Dedifferentiated amniotic fluid mesenchymal stem cell (primary cell): ENCODE results near the gene TOP3B.
"Not testable (repeated sequence)": the region's sequence is repeated elsewhere in the genome, so short reads cannot be mapped to it uniquely, and the experiment has no call there.

Source experiments
- DNase-seq: peaks from one replicate; pipeline ENCODE4 v3.0.0-alpha.2; 2016; ENCODE audit errors: extremely low spot score

TOP3B gene

DNA sequence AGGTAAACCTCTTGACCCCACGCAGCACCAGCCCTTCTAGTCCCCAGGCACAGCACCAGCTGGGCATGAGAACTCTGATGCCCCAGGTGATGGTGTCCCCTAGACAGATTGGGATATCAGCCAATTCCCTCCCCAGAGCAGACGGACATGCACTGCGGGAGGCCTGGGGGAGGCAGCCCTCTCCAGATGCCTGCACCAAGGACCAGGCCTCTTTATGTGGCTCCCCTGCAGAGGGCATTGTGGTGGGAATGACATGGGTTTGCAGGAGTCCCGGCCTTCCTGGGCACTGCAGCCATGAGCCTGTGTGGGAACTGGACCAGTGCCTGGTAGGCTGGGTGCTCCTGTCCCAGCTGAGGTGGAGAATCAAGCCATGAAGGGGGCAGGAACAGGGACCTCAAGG is 55.9 kb downstream of the TOP3B start:
- DNase-seq, result no peak

GRCh38 chr22:21923163-21923561 is 59.4 kb downstream of the TOP3B start:
- DNase-seq, result no peak

DNA sequence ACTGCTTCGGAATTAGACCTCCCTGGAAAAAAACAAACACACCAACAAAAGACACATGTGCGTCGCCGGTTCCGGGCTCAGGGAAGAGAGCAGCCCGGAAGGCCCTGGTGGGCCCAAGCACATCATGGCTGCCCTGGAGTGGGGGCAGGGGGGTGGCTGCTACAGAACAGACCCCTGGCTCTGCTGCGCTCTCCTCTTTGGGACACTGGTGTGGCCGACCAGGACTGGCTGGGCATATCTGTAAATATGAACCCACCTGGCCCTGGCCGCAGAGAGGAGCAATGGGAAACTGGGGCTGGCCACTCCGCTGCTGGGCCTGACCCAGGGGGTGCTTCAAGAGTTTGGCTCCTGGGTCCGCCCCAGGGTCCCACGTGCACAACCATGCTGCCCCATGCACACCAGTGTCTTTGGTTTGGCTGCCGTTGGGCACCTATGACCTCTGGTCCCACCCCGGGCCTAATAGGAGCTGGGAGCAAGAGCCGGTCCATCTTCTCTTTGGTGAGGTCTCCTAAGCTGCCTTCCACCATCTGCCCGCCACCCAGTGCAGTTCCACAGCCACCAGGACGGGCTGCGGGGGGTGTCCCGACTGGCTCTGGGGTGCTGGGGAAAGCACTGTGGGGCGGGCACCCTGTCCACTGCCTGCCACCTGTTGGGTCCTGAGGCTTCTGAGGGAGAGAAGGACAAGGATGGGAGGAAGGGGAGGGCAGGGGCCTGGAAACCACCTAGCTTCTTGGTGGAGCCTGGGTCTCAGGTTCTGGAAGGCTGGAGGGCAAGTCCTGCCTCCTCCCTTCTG is 60.0 kb downstream of the TOP3B start:
- no peak for DNase-seq

GRCh38 chr22:21921729-21922128 is 60.9 kb downstream of the TOP3B start:
- no peak for DNase-seq

DNA sequence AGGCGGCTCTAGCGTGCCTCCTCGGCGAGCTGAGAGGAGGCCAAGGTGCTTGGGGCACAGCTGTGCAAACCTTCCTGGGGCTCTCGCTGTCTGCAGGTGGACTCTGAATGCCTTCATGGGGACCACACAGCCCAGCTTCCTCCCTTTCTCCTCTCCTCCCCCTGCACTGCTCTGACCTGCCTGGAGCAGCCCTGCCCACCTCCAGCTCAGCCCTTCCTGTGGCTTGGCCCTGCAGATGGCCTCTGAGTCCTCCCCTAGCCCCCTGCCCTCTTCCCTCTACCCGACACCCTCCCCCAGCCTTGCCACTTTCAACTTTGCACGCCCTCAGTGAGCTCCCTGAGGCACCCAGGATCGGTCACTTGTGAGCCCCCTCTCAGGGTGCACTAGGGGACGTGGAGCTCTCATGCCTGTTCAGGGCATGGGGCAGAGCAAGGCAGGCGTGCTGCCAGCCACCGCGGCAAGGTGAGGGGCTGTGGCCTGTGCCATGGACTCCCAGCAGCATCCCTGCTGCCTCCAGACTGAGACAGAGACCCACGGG is 61.3 kb downstream of the TOP3B start:
- DNase-seq, result no peak

- DNase-seq, result no peak
These were observed 62.0 kb downstream of the TOP3B start for GRCh38 chr22:21920341-21921183.

DNA sequence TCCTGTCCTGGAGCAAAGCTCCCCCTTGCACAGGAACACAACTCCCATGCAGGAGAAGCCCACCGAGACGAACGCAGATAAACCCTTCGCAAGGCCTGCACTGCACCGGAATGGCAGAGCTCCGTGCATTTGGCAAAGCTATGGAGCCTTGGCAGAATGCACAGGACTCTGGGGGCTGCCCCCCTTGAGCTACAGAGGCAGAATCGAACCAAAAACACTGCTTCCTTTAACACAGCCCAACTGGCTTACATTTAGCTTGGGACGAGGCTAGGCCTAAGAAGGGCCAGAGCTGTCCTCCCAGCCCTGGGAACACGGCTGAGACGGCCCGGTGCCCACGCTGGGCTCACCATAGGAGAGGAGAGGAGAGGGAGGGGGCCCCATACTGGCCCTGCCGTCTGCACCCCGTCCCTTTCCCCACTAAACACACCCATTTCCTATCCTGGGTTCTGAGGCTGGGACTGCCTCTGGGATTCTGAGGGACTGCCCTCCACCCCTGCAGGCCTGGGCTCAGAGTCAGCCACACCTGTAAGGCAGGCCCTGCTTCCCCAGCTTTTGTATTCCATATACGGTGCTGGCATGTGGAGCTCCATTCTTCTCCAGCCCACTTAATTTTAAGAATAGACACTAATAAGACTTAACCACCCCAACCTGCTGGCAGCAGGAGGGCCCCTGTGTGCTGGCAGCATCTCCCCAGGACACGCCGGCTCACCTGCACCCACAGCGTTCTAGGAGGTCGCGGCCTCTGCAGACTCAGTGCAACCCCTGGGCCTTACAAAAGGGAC is 62.9 kb downstream of the TOP3B start:
- DNase-seq, result no peak

DNA sequence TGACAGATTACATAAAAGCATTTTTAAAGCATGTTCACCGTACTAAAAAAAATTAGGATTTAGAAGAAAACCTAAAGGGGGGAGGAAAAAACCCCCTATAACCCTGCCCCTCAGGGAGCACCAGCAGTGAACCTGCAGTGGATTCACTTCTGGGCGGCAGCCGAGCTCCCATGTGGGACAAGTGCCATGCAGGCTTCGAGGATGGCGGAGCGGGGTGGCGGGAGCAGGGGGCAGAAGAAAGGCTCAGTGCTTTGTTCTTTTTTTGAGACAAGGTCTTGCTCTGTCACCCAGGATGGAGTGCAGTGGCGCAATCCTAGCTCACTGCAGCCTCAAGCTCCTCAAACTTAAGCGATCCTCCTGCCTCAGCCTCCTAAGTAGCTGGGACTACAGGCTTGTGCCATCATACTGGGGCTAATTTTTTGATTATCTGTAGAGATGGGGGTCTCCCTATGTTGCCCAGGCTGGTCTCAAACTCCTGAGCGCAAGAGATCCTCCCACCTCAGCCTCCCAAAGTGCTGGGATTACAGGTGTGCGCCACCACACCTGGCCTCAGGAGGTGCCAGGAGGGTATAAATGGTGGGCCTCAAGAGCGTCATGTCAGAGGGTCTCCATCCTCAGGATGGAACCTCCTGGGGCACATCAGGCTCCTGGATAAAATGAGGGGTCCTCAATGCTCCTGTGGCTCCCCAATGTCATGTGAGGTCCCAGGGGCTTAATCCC is 64.0 kb downstream of the TOP3B start:
- DNase-seq, result no peak

DNA sequence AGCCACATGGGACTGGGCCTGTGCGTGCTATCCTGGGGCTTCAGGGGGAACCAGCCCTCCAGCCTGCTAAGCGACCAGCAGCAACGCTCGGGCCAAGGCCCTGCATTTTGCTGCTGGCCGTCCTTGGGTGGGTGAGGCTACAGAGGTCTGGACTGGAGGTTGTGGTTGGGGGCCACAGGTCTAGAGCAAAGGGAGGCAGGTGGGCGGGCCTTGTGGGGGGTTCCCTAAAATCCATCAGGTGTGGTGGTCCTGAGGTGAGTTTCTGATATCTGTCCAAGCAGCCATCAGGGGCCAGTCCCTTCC is 64.7 kb downstream of the TOP3B start:
- DNase-seq, result no peak

DNA sequence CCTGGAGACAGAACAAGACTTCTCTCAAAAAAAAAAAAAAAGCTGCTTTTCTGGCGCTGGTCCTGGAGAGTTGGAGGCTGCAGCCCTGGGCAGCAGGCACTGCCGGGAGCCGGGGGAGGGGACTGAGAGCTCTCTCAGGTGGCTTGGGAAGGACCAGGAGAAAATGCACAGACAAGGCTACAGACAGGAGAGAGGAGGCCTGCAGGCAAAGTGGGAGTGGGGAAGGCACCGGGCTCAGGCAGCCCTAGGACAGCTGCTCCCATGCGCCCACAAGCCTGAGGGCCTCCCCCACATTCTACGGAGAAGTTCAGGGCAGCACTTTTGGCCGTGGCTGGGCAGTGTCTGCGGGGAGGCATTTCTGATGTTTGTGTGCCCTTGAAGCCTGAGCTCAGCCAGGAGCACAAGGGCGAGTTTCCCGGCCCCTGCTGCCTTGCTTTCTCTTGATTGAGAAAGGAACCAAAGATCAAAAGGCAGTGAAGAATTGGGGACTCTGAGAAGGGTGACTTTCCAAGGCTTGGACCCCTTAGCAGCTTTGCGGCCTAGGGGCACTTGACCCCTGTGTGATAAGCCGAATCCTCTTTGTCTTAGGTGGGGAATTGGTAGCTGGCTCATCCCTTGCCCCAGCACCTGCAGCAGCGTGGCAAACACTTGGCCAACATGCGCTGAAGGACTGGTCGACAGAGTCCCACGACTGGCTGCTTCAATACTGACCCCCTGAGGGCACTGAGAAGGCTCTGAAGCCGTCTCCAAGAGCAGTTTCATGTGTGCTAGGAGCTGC is 65.2 kb downstream of the TOP3B start:
- DNase-seq, result no peak

- no peak for DNase-seq
These were observed 66.2 kb downstream of the TOP3B start for GRCh38 chr22:21916309-21916918.

- no peak for DNase-seq
These were observed 66.8 kb downstream of the TOP3B start for GRCh38 chr22:21915624-21916308.

- not testable (repeated sequence) for DNase-seq
These were observed 68.4 kb downstream of the TOP3B start for GRCh38 chr22:21914033-21914642.

DNA sequence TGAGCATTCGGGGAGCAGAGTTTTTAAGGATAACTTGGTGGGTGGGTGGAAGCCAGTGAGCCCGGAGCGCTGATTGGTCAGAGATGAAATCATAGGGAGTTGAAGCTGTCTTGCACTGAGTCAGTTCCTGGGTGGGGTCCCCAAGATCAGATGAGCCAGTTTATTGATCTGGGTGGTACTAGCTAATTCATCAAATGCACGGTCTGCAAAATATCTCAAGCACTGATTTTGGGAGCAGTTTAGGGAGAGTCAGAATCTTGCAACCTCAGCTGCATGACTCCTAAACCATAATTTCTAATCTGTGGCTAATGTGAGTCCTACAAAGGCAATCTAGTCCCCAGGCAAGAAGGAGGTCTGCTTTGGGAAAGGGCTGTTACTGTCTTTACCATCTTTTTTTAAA is 72.2 kb downstream of the TOP3B start:
- not testable (repeated sequence) for DNase-seq

DNA sequence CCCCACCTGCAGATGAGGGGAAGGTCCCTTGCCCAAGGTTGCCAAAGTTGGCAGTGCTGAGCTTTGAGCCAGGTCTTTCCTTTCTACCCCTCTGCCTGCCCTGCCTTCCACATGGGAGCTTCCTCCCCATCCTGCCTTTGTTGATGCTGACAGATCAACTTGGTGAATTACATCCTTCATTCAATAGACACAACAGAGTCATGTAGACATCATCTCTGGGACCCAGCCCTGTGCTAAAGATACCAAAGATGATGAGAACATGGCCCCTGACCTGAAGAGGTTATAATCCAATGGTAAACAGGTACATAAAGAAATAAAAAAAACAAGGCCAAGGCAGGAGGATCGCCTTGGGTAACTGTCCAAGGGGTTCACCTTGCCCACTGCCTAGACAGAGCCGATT is 72.7 kb downstream of the TOP3B start:
- no peak for DNase-seq

- DNase-seq, result no peak
These were observed 74.7 kb downstream of the TOP3B start for GRCh38 chr22:21907638-21908522.
